Heart left ventricle (tissue), 16 donors: ENCODE results near the gene HS3ST2. TPM values are rescaled to one million over a fixed set of nuclear protein-coding genes. Genes with fewer than 3 reads are reported as not detected.

ENCODE experiments used
- ATAC-seq, 4 donors: fragments of 200-7000 bp; cut with Tn5 transposase; one replicate each; pipeline ENCODE4 v1.9.1; 2020 to 2022; ENCODE audit warnings: moderate library complexity in 4 of 4, mild to moderate bottlenecking in 3 of 4, moderate number of reproducible peaks in 1 of 4
- DNase-seq, 5 donors: peaks; one replicate each; pipeline ENCODE4 v3.0.0-alpha.2; 2020
- H3K27ac ChIP-seq, 12 donors: fragments of 200-600 bp; sonication (generic) in 4 of 12; one replicate each; pipeline versions ENCODE4 v1.5.0 to v1.8.0; 2016 to 2022; ENCODE audit warnings: mild to moderate bottlenecking in 2 of 12
- H3K27me3 ChIP-seq, 9 donors: fragments of 200-600 bp; sonication (generic) in 2 of 9; one replicate each; pipeline versions ENCODE4 v1.5.1 to v1.8.0; 2016 to 2022; ENCODE audit warnings: mild to moderate bottlenecking in 3 of 9
- H3K36me3 ChIP-seq, 9 donors: fragments of 200-600 bp; sonication (generic) in 2 of 9; one replicate each; pipeline versions ENCODE4 v1.5.0 to v1.8.0; 2018 to 2022; ENCODE audit warnings: mild to moderate bottlenecking in 2 of 9
- H3K4me1 ChIP-seq, 12 donors: fragments of 200-600 bp; sonication (generic) in 4 of 12; one replicate each; pipeline versions ENCODE4 v1.5.0 to v1.8.0; 2016 to 2022; ENCODE audit warnings: mild to moderate bottlenecking in 3 of 12
- H3K4me3 ChIP-seq, 12 donors: fragments of 200-600 bp; sonication (generic) in 4 of 12; one replicate each; pipeline versions ENCODE4 v1.5.0 to v1.8.0; 2017 to 2022; ENCODE audit warnings: mild to moderate bottlenecking in 9 of 12, moderate library complexity in 4 of 12
- H3K9me3 ChIP-seq, 12 donors: fragments of 200-600 bp; sonication (generic) in 4 of 12; one replicate each; pipeline versions ENCODE4 v1.5.0 to v1.8.0; 2016 to 2022; ENCODE audit warnings: mild to moderate bottlenecking in 1 of 12
- CTCF ChIP-seq, 12 donors: fragments of 200-600 bp; sonication (generic) in 4 of 12; IDR thresholded peaks; one replicate each; pipeline versions ENCODE4 v1.5.0 to v1.8.0; 2018 to 2022; ENCODE audit warnings: antibody characterized with exemption in 12 of 12, mild to moderate bottlenecking in 5 of 12
- POLR2A ChIP-seq, 2 donors: fragments of 450-650 bp; IDR thresholded peaks; one replicate each; pipeline ENCODE4 v1.6.1; 2017; ENCODE audit warnings: antibody characterized with exemption in 2 of 2, mild to moderate bottlenecking in 2 of 2, moderate library complexity in 2 of 2
- WGBS, 4 donors: extraction: QIAGEN DNeasy Blood & Tissue Kit in 2 of 4; methylation state at CpG; one replicate each; pipeline versions ENCODE4 v1.1.5 to v1.1.7; 2013 to 2018; 5-methylcytosine and 5-hydroxymethylcytosine counted together
- intact Hi-C, 10 donors: fragments of 100-400 bp; cut with DNase I; formaldehyde crosslinking; loops; one replicate each; pipeline versions ENCODE4 v1.11.1 to v1.14.2; 2022
- polyA plus RNA-seq, 2 donors: library from polyadenylated mRNA; stranded (reverse); fragments of 200-250 nt; gene quantifications; one replicate each; pipeline ENCODE4 v1.2.3, GENCODE V29; 2013
- total RNA-seq, 9 donors: library from RNA; depleted of rRNA in 2 of 9; stranded (reverse); fragments of >200 nt in 2 of 9; fragmentation: NEBNext Ultra II Directional in 3 of 9; extraction: Animal tissue kit (Norgen Biotek cat#: 25700) in 3 of 9; gene quantifications; one replicate each; pipeline versions ENCODE4 v1.1.0 to v1.2.4, GENCODE V29; 2016 to 2023
- donor health status: ischemic (EF 13 %, LVEDD 7.1; RV severe dilation, severe dysfunction).
- donor health status: healthy with polysubstance abuse.
- donor health status: DM: no; HTN: yes; CAD: no.
- donor health status: DM: no; HTN: no; CAD: no.
- donor health status: ischemic (EF 25% LVEDD 6.9; RV normal size, moderate dysfunction).
- donor health status: ischemic (EF 25% LVEDD 5.7; RV mildly dilated, moderate dysfunction).
- donor health status: healthy.
- donor health status: DM: yes; HTN: yes; CAD: no.
- donor health status: ischemic (EF 35%, LVEDD 5.7; RV mildly dilated, moderate dysfunction).
- donor health status: nonischemic (EF 11% LVEDD 7.7; RV severe dilation, severe dysfunction).
- donor health status: DM: yes; HTN: yes; CAD: no.
- donor health status: PGD.
- donor health status: ischemic (EF 29% LVEDD 5.4; RV normal size, mild dysfunction).
- donor health status: nonischemic (EF 23%, LVEDD 6.1; RV moderate dilation, normal function).

The HS3ST2 gene
- total and polyA plus RNA-seq, 11 donors = 0.08 to 4.3 (median 0.20) TPM

- WGBS, 4 donors = 67 to 76% (median 72%) methylated on average over 2 of the region's 2 CpGs
- H3K27me3 ChIP-seq = peaks cover 0 to 22% (median 0%) of the 10 kb centered on the region in 9 donors
- H3K9me3 ChIP-seq = peaks cover 0 to 10% (median 5%) of the 10 kb centered on the region in 12 donors
Measured at GRCh38 chr16:22799113-22799512, 14.8 kb upstream of the HS3ST2 start.

GRCh38 chr16:22804893-22805292 is 9.1 kb upstream of the HS3ST2 start:
- intact Hi-C loops = no loop called here
- Histone ChIP-seq H3K9me3 (no peaks in the 10 kb centered on the region), H3K27me3 (peaks cover 0 to 38% (median 0%) of the 10 kb centered on the region in 9 donors), H3K4me1 (peaks cover 0 to under 1% (median 0%) of the 10 kb centered on the region in 12 donors), H3K36me3 (no peaks in the 10 kb centered on the region), H3K4me3 (no peak overlapping the region), H3K27ac (no peak overlapping the region)
- 73 to 75% (median 74%) methylated on average over 5 of the region's 5 CpGs for WGBS, 4 donors
- DNase-seq (no peak), ATAC-seq (no peak)
- TF ChIP-seq CTCF (IDR thresholded peaks at IDR 0.05) (no peak), POLR2A (IDR thresholded peaks at IDR 0.05) (no peak)

More at GRCh38 chr16:22799113-22799512, 14.8 kb upstream of the HS3ST2 start:
- DNase-seq (no peak), ATAC-seq (no peak)
- Histone ChIP-seq H3K27ac (no peak overlapping the region), H3K4me1 (no peaks in the 10 kb centered on the region), H3K4me3 (no peak overlapping the region), H3K36me3 (no peaks in the 10 kb centered on the region)
- no peak for TF ChIP-seq CTCF (IDR thresholded peaks at IDR 0.05)
- intact Hi-C loops = no loop called here

- H3K36me3 ChIP-seq = no peaks in the 10 kb centered on the region
- peaks cover 0 to 38% (median 0%) of the 10 kb centered on the region in 9 donors for H3K27me3 ChIP-seq
- no peak overlapping the region for H3K4me3 ChIP-seq
- no peaks in the 10 kb centered on the region for H3K9me3 ChIP-seq
- intact Hi-C loops = no loop called here
- ATAC-seq = no peak
- no peak for TF ChIP-seq POLR2A (IDR thresholded peaks at IDR 0.05)
- no peak for TF ChIP-seq CTCF (IDR thresholded peaks at IDR 0.05)
- peaks cover 0 to 4% (median 0%) of the 10 kb centered on the region in 12 donors for H3K4me1 ChIP-seq
- H3K27ac ChIP-seq = no peak overlapping the region
- no peak for DNase-seq
Measured at GRCh38 chr16:22805326-22805725, 8.6 kb upstream of the HS3ST2 start.

GRCh38 chr16:22806811-22807210 is 7.2 kb upstream of the HS3ST2 start:
- TF ChIP-seq POLR2A (IDR thresholded peaks at IDR 0.05) (no peak), CTCF (IDR thresholded peaks at IDR 0.05) (no peak)
- H3K4me3 ChIP-seq = no peak overlapping the region
- DNase-seq = no peak
- ATAC-seq = no peak
- peaks cover 0 to 44% (median 3%) of the 10 kb centered on the region in 9 donors for H3K27me3 ChIP-seq
- WGBS, 4 donors = 78 to 82% (median 80%) methylated on average over 8 of the region's 8 CpGs
- H3K27ac ChIP-seq = no peak overlapping the region
- H3K4me1 ChIP-seq = peaks cover 0 to 6% (median 0%) of the 10 kb centered on the region in 12 donors
- intact Hi-C loops = no loop called here
- no peaks in the 10 kb centered on the region for H3K9me3 ChIP-seq
- no peaks in the 10 kb centered on the region for H3K36me3 ChIP-seq
